Activated T-helper 17 cell treated with anti-CD3 and anti-CD28 coated beads, Interleukin-2, amount 50 U/mL, for 72 hours (primary cell): Measurements from ENCODE around the gene FIGN. TPM values are rescaled to one million over a fixed set of nuclear protein-coding genes. Genes with fewer than 3 reads are reported as not detected.

ENCODE experiments used
- ATAC-seq: fragments of 150-1000 bp; cut with Tn5 transposase; replicated peaks from 2 replicates; pipeline ENCODE4 v1.10.0; 2021; ENCODE audit warnings: mild to moderate bottlenecking, moderate library complexity
- H3K27ac Mint-ChIP-seq: one replicate; pipeline ENCODE4 v1.8.0; 2022; ENCODE audit warnings: mixed read lengths
- H3K27me3 Mint-ChIP-seq: one replicate; pipeline ENCODE4 v1.8.0; 2022; ENCODE audit warnings: mixed read lengths
- H3K36me3 Mint-ChIP-seq: one replicate; pipeline ENCODE4 v1.8.0; 2022; ENCODE audit warnings: low read depth, mild to moderate bottlenecking, mixed read lengths
- H3K4me1 Mint-ChIP-seq: one replicate; pipeline ENCODE4 v1.8.0; 2022; ENCODE audit warnings: mixed read lengths
- H3K4me3 Mint-ChIP-seq: one replicate; pipeline ENCODE4 v1.8.0; 2022; ENCODE audit warnings: mild to moderate bottlenecking, mixed read lengths
- H3K9me3 Mint-ChIP-seq: one replicate; pipeline ENCODE4 v1.8.0; 2022; ENCODE audit warnings: mixed read lengths
- total RNA-seq, 2 donors: library from RNA; stranded (reverse); gene quantifications; one replicate each; pipeline ENCODE4 v1.2.3, GENCODE V29; 2022

Gene FIGN
- total RNA-seq, 2 donors from 2014 or later, result not detected

GRCh38 chr2:163649080-163649479, 86.7 kb downstream of the FIGN start:
- no peaks in the 10 kb centered on the region for H3K36me3 Mint-ChIP-seq
- H3K27me3 Mint-ChIP-seq, result no peaks in the 10 kb centered on the region
- no peak overlapping the region for H3K27ac Mint-ChIP-seq
- H3K4me1 Mint-ChIP-seq, result no peaks in the 10 kb centered on the region
- peaks cover 4% of the 10 kb centered on the region for H3K9me3 Mint-ChIP-seq
- ATAC-seq, result no peak
- no peak overlapping the region for H3K4me3 Mint-ChIP-seq

GRCh38 chr2:163647300-163647699, 88.5 kb downstream of the FIGN start:
- ATAC-seq, result no peak
- no peak overlapping the region for H3K27ac Mint-ChIP-seq
- no peak overlapping the region for H3K4me3 Mint-ChIP-seq
- H3K27me3 Mint-ChIP-seq, result no peaks in the 10 kb centered on the region
- H3K4me1 Mint-ChIP-seq, result no peaks in the 10 kb centered on the region
- no peaks in the 10 kb centered on the region for H3K36me3 Mint-ChIP-seq
- H3K9me3 Mint-ChIP-seq, result peaks cover 4% of the 10 kb centered on the region

- Mint-ChIP-seq H3K36me3 (no peaks in the 10 kb centered on the region), H3K4me1 (no peaks in the 10 kb centered on the region), H3K9me3 (peaks cover 4% of the 10 kb centered on the region), H3K4me3 (no peak overlapping the region), H3K27me3 (no peaks in the 10 kb centered on the region), H3K27ac (no peak overlapping the region)
- ATAC-seq, result no peak
Observed at GRCh38 chr2:163646687-163647086, 89.1 kb downstream of the FIGN start.

- Mint-ChIP-seq H3K4me3 (no peak overlapping the region), H3K27me3 (no peaks in the 10 kb centered on the region), H3K27ac (no peak overlapping the region), H3K36me3 (no peaks in the 10 kb centered on the region), H3K9me3 (no peaks in the 10 kb centered on the region), H3K4me1 (no peaks in the 10 kb centered on the region)
- ATAC-seq, result no peak
Observed at GRCh38 chr2:163644238-163644637, 91.6 kb downstream of the FIGN start.

GRCh38 chr2:163641986-163642385, 93.8 kb downstream of the FIGN start:
- Mint-ChIP-seq H3K4me3 (no peak overlapping the region), H3K9me3 (no peaks in the 10 kb centered on the region), H3K27ac (no peak overlapping the region), H3K36me3 (no peaks in the 10 kb centered on the region), H3K4me1 (no peaks in the 10 kb centered on the region), H3K27me3 (no peaks in the 10 kb centered on the region)
- no peak for ATAC-seq

- Mint-ChIP-seq H3K4me1 (no peaks in the 10 kb centered on the region), H3K4me3 (no peak overlapping the region), H3K27me3 (no peaks in the 10 kb centered on the region), H3K9me3 (no peaks in the 10 kb centered on the region), H3K27ac (no peak overlapping the region), H3K36me3 (no peaks in the 10 kb centered on the region)
- ATAC-seq, result no peak
Observed at GRCh38 chr2:163640542-163641193, 95.1 kb downstream of the FIGN start.

- no peak overlapping the region for H3K27ac Mint-ChIP-seq
- H3K9me3 Mint-ChIP-seq, result peaks cover 7% of the 10 kb centered on the region
- no peak for ATAC-seq
- no peak overlapping the region for H3K4me3 Mint-ChIP-seq
- H3K4me1 Mint-ChIP-seq, result no peaks in the 10 kb centered on the region
- no peaks in the 10 kb centered on the region for H3K27me3 Mint-ChIP-seq
- H3K36me3 Mint-ChIP-seq, result no peaks in the 10 kb centered on the region
Observed at GRCh38 chr2:163637871-163638270, 97.9 kb downstream of the FIGN start.

- no peak overlapping the region for H3K27ac Mint-ChIP-seq
- H3K4me1 Mint-ChIP-seq, result no peaks in the 10 kb centered on the region
- H3K36me3 Mint-ChIP-seq, result no peaks in the 10 kb centered on the region
- no peaks in the 10 kb centered on the region for H3K27me3 Mint-ChIP-seq
- ATAC-seq, result no peak
- no peak overlapping the region for H3K4me3 Mint-ChIP-seq
- peaks cover 15% of the 10 kb centered on the region for H3K9me3 Mint-ChIP-seq
Observed at GRCh38 chr2:163633291-163633690, 102.5 kb downstream of the FIGN start.

GRCh38 chr2:163630836-163631235, 105.0 kb downstream of the FIGN start:
- Mint-ChIP-seq H3K36me3 (no peaks in the 10 kb centered on the region), H3K9me3 (peaks cover 15% of the 10 kb centered on the region), H3K4me3 (no peak overlapping the region), H3K27ac (no peak overlapping the region), H3K27me3 (no peaks in the 10 kb centered on the region), H3K4me1 (no peaks in the 10 kb centered on the region)
- ATAC-seq, result no peak

- no peak for ATAC-seq
- Mint-ChIP-seq H3K4me3 (no peak overlapping the region), H3K27me3 (no peaks in the 10 kb centered on the region), H3K9me3 (peaks cover 4% of the 10 kb centered on the region), H3K36me3 (no peaks in the 10 kb centered on the region), H3K4me1 (no peaks in the 10 kb centered on the region), H3K27ac (no peak overlapping the region)
Observed at GRCh38 chr2:163626639-163627109, 109.1 kb downstream of the FIGN start.

- H3K9me3 Mint-ChIP-seq, result peaks cover 4% of the 10 kb centered on the region
- H3K27me3 Mint-ChIP-seq, result no peaks in the 10 kb centered on the region
- no peak overlapping the region for H3K4me3 Mint-ChIP-seq
- no peak overlapping the region for H3K27ac Mint-ChIP-seq
- no peak for ATAC-seq
- H3K4me1 Mint-ChIP-seq, result no peaks in the 10 kb centered on the region
- no peaks in the 10 kb centered on the region for H3K36me3 Mint-ChIP-seq
Observed at GRCh38 chr2:163626208-163626607, 109.6 kb downstream of the FIGN start.

GRCh38 chr2:163625632-163626031, 110.2 kb downstream of the FIGN start:
- no peaks in the 10 kb centered on the region for H3K4me1 Mint-ChIP-seq
- no peak for ATAC-seq

GRCh38 chr2:163621445-163622004, 114.3 kb downstream of the FIGN start:
- no peak for ATAC-seq
- H3K36me3 Mint-ChIP-seq, result no peaks in the 10 kb centered on the region
- no peaks in the 10 kb centered on the region for H3K4me1 Mint-ChIP-seq
- H3K27me3 Mint-ChIP-seq, result no peaks in the 10 kb centered on the region
- H3K9me3 Mint-ChIP-seq, result no peaks in the 10 kb centered on the region
- no peak overlapping the region for H3K27ac Mint-ChIP-seq
- no peak overlapping the region for H3K4me3 Mint-ChIP-seq

More at GRCh38 chr2:163625632-163626031, 110.2 kb downstream of the FIGN start:
- Mint-ChIP-seq H3K36me3 (no peaks in the 10 kb centered on the region), H3K9me3 (peaks cover under 1% of the 10 kb centered on the region), H3K27ac (no peak overlapping the region), H3K27me3 (no peaks in the 10 kb centered on the region), H3K4me3 (no peak overlapping the region)

- Mint-ChIP-seq H3K4me1 (no peaks in the 10 kb centered on the region), H3K4me3 (no peak overlapping the region), H3K27ac (no peak overlapping the region), H3K9me3 (peaks cover 4% of the 10 kb centered on the region), H3K27me3 (no peaks in the 10 kb centered on the region), H3K36me3 (no peaks in the 10 kb centered on the region)
- no peak for ATAC-seq
Observed at GRCh38 chr2:163617517-163617916, 118.3 kb downstream of the FIGN start.

GRCh38 chr2:163613266-163613731, 122.5 kb downstream of the FIGN start:
- H3K27me3 Mint-ChIP-seq, result no peaks in the 10 kb centered on the region
- H3K36me3 Mint-ChIP-seq, result no peaks in the 10 kb centered on the region
- H3K27ac Mint-ChIP-seq, result no peak overlapping the region
- no peak for ATAC-seq
- H3K4me1 Mint-ChIP-seq, result no peaks in the 10 kb centered on the region
- H3K4me3 Mint-ChIP-seq, result no peak overlapping the region
- peaks cover 8% of the 10 kb centered on the region for H3K9me3 Mint-ChIP-seq
